T47D (cell line): ENCODE data around the gene TFF1.

Source experiments
- DNase-seq, 2 experiments: peaks; one replicate each; pipeline versions ENCODE4 v3.0.0 to v3.0.0-alpha.2; 2011 to 2012; ENCODE audit warnings: low read depth in 1 of 2, low spot score in 1 of 2
- JUND ChIP-seq: IDR thresholded peaks from 2 replicates; pipeline ENCODE4 v1.6.1; 2012; ENCODE audit warnings: low read depth
- in situ Hi-C: cut with HindIII; loops from 2 replicates; pipeline ENCODE4 v1.10.0; 2016; ENCODE audit warnings: low sequenced_read_pairs, low pct_unique_long_range_greater_than_20kb

Gene TFF1

DNA sequence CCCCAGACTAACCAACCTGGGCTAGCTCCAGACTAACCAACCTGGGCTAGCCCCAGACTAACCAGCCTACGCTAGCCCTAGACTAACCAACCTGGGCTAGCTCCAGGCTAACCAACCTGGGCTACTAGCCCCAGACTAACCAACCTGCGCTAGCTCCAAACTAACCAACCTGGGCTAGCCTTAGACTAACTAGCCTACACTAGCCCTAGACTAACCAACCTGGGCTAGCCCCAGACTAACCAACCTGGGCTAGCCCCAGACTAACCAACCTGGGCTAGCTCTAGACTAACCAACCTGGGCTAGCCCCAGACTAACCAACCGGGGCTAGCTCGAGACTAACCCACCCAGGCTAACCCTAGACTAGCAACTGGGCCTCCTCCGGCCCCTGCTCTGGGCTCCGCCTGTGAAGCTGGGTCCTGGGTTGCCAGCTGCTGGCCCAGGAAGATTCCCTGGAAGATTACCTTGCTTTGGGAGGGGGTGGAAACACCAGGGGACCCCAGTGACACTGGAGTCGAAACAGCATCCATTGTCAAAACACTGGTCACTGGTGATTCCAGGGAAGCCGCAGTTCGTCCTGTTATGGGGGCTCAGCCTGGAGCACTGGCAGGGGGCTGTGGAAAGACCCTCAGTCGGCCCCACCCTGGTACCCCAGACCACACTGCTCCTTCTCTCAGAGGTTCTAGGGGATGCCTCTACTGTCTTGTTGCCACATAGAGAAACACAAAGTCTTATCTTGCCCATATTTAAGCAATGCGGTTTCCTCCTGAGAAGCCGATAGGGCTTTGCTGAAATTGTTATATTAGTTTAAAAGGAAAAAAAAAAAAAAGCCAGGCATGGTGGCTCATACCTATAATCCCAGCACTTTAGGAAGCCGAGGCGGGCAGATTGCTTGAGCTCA is 16.7 kb downstream of the TFF1 start:
- in situ Hi-C loops = no loop called here
- TF ChIP-seq JUND = no peak
- no peak for DNase-seq

DNA sequence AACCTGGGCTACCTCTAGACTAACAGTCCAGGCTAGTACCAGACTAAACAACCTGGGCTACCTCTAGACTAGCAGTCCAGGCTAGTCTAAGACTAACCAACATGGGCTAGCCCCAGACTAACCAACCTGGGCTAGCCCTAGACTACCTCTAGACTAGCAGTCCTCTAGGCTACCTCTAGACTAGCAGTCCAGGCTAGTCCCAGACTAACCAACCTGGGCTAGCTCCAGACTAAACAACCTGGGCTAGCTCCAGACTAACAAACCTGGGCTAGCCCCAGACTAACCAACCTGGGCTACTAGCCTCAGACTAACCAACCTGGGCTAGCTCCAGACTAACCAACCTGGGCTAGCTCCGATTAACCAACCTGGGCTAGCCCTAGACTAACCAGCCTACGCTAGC is 17.6 kb downstream of the TFF1 start:
- in situ Hi-C loops = no loop called here
- DNase-seq = no peak
- TF ChIP-seq JUND = no peak

DNA sequence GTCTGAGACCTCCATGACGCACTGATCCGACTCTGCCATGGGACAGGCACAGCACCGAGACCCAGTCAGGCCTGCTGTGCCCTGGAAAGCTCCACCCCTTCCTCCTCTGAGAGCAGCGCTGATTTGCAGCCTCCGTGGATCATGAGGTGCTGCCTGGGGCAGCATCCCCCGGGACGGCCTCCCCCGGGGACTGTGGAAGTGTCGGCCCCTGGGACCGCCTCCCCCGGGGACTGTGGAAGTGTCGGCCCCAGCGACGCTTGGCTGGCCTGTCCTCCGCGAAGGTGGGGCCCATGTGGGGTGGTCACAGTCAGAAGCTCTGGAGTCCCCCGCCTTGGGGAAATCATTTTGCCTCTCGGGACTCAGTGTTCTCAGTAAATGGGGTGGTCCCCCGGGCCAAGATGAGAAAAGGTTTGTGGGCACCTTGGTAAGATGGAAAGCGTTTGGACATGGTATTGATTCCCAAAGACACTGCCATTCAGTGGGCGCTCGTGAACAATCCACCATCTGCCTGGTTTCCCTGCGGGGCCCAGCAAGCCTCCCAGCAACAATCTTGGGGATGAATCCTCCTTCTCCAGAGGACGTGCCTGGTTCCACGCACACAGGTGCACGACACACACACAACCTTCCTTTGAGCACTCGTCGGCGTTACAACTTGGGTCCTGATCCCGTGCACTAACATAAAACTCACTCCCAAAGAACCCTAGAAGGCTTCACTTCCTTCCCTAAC is 18.6 kb downstream of the TFF1 start:
- no peak for DNase-seq
- no peak for TF ChIP-seq JUND
- in situ Hi-C loops = no loop called here

DNA sequence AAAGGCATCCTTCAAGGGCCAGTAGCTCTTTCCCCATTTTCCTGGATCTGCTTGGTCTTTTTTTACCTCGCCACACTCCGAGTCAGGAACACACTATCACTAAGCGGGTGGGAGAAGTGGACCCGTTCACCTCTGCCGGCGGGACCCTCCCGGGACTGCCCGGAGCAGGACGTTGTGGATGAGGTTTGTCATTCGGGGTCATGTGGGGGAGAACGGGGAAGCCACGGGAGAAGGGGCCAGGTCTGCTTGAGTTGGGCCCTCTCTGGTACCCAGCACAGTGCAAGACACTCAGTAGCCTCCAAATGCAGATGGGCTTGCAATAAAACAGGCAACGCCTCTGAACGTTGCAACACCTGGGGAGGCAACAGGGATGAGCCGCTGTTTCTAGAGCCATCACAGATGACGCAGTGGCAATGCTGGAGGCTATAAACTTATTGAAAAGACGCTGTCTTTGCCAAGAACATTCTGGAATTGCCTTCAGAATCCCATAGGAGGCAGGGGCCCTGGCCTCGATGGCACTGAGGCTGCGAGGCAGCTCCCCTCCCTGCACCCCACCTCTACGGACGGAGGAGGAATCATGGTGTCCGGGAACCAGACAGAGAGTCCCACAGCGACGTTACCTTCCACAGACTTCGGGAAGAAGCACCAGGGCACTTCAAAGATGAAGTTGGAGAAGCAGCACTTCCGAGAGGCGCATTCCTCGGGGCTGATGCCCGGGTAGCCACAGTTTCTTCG is 19.3 kb downstream of the TFF1 start:
- no peak for TF ChIP-seq JUND
- in situ Hi-C loops = no loop called here

DNA sequence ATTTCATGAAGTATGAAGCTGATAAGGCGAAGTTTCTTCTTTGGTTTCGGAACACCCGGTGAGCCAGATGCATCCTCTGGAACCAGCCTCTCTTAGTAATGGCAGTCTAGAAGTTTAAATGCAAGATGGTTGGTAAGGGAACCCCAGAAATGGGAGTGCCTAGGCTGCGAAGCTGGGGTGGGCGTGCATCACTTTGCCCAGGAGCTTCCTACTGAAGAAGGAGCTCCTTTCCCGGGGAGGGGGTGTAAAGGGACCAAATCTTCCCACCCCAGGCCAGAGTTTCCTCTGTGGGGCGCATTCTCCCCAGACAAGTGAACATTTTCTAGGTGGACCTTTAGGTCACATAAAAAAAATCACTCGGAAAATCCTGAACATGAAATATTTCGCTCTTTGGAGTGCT is 19.9 kb downstream of the TFF1 start:
- DNase-seq = no peak

More for the DNA sequence above, 19.3 kb downstream of the TFF1 start:
- DNase-seq = no peak

DNA sequence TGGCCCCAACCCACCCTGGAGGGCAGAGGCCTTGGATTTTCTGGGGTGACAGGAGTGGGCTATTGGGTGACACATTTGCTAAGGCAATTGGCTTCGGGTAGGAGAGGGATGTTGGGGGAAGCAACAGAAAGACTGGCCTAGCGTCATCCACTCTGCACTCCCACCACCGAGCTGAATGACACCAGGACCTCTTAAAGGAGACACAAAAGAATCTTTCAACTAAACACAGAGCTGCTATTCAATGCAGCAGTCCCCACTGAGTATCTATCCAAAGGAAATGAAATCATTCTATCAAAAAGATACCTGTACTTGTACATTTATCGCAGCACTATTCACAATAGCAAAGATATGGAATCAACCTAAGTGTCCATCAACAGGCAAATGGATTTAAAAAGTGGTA is 21.7 kb downstream of the TFF1 start:
- TF ChIP-seq JUND = no peak
- in situ Hi-C loops = no loop called here
- no peak for DNase-seq

More for the DNA sequence above, 19.9 kb downstream of the TFF1 start:
- no peak for TF ChIP-seq JUND
- in situ Hi-C loops = no loop called here

DNA sequence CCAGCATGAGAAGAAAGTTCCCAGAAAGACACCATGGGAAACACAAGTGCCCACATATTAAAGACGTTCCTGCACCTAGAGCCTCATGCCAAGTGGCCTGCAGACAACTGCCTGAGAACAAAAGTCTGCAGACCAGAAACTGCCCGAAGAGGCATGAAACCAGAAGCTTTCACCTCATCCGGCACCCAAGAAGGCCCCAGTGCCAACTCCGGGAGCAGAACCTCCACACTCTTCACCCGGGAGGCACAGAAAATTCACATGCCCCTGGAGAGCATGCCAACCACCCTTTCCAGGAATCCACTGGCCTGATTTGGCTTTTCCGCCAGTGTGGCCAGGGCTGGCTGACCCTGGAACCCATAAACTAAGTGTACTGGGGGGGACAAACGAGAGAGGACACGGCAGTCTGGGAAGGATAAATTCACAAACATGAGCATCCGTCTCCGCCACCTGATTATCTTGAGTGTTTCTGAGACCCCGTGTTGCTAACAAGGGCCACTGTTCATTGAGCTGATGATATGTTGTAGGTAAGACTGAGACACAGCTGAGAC is 22.3 kb downstream of the TFF1 start:
- no peak for TF ChIP-seq JUND
- in situ Hi-C loops = no loop called here
- DNase-seq = no peak

DNA sequence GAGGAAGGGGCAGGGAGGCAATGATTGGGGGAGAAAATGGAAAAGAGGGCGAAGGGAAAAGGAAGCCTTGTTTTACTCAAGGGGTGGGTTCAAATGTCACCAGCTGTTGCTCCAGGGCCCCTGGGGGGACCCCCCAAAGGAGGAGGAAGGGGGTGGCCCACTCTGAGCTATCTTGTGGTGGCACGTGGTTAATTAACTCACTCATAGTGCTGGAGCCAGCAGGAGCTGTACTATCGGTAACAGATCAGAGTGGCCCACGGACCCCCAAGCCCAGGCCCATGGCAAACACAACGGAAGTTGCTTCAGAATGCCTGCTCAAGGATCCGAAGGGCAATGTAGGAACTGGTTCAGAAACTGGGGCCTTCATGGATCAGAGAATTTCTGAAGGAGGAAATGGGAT is 22.8 kb downstream of the TFF1 start:
- in situ Hi-C loops = no loop called here
- no peak for TF ChIP-seq JUND
- DNase-seq = no peak

DNA sequence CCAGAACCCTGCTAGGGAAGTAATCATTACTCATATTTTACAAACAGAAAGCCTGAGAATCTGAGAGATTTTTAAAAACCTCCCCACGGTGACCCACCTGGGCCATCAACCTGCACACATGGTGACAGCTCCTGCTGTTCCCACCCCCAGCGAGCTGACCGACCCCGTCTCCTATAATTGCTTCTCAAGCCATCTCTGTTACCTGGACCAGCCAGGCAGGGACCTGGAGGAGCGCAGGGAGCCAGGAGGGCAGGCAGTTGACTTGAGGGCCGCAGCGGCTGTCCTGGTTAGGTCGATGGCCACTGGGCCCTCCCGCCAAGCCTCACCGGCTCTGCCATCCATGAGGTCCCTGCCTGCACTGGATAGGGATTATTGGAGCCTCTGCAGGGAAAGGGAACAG is 23.2 kb downstream of the TFF1 start:
- no peak for TF ChIP-seq JUND
- in situ Hi-C loops = no loop called here
- DNase-seq = no peak

DNA sequence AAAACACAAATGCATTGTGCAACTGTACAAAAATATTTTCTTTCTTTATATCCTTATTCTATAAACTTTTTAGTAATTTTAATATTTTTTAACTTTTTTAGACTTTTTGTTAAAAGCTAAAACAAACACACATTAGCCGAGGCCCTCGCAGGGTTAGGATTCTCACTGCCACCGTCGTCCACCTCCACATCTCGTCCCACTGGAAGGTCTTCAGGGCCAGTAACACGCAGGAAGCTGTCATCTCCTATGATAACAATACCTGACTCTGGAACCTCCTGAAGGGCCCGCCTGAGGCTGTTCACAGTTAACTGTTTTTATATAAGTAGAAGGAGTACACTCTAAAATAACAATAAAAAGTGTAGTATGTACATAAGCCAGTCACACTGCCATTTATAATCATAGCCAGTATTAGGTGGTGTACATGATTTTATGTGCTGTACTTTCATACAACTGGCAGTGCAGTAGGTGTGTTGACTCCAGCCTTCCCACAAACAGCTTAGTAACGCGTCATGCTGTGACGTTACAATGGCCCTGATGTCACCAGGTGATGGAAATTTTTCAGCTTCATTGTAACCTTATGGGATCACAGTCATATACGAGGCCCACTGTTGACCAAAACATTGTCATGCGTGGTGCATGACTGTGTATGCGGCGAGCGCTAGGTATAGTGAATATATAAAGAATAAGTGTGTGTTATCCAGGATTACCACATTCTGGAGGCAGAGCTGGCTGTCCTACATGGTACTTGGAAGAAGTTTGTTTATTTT is 24.4 kb downstream of the TFF1 start:
- TF ChIP-seq JUND = no peak
- no peak for DNase-seq
- in situ Hi-C loops = no loop called here

DNA sequence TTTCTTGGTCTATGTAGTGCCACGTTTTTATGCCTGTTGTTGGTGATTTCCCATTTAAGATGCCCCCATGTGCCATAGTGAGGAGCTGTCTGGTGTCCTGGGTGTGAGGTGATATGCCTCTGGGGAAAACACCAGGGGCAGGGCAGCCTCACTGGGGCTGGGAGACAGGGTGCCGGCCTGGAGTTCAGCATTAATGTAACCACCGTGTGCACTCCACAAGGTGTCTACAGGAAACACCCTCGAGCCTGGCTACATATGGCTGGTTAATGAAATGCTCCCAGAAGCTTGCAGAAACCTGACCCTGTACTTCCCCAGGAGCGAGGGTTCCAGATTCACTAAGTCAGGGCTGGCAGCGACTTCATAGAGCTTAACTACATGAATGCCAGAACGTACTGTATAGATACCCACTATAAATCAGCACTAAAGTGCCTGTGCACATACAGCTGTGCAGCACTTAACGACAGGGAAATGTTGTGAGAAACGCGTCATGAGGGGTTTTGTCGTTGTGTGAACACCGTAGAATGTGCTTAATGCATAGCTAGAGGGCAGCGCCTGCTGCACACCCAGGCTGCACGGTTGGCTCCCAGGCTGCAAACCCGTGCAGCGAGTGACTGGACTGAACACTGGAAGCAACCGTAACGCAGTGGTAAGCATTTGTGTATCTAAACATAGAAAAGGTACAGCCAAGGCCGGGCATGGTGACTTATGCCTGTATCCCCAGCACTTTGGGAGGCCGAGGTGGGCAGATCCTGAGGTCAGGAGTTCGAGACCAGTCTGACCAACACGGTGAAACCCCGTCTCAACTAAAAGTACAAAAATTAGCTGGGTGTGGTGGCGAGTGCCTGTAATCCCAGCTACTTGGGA is 25.9 kb downstream of the TFF1 start:
- in situ Hi-C loops = no loop called here
- DNase-seq = no peak
- no peak for TF ChIP-seq JUND
